SKM-1 (cell line): ENCODE measurements around the gene NIP7.
A peak's percentile ranks its signal among the peaks of the same experiment; 100 is the strongest.
"Not testable (repeated sequence)": the region's sequence is repeated elsewhere in the genome, so short reads cannot be mapped to it uniquely, and the experiment has no call there.

Experiments
- DNase-seq: peaks from one replicate; lab custom pipeline; 2025; ENCODE audit not compliant: unreplicated experiment; lab: John Stamatoyannopoulos, UW

Gene NIP7

GRCh38 chr16:69339289-69340094 lies at the start of gene NIP7, which contains the start of gene COG8:
Gene NIP7 (plus strand): TSS chr16:69339772. CDS start chr16:69339830, 58 bp downstream.
Gene COG8 (minus strand): TSS chr16:69339564. CDS start chr16:69339552, 12 bp downstream.
- peak; percentile 99 for DNase-seq

DNA sequence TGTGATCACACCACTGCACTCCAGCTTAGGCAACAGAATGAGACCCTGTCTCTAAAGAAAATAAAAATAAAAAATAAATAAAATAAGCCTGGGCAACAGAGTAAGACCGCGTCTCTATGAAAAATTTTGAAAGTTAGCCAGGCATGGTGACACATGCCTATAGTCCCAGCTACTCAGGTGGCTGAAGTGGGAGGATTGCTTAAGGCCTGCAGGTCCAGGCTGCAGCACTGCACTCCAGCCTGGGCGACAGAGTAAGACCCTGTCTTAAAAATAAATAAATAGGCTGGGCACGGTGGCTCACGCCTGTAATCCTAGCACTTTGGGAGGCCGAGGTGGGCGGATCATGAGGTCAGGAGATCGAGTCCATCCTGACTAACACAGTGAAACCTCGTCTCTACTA lies 47.9 kb upstream of the NIP7 start:
- DNase-seq, result not testable (repeated sequence)

DNA sequence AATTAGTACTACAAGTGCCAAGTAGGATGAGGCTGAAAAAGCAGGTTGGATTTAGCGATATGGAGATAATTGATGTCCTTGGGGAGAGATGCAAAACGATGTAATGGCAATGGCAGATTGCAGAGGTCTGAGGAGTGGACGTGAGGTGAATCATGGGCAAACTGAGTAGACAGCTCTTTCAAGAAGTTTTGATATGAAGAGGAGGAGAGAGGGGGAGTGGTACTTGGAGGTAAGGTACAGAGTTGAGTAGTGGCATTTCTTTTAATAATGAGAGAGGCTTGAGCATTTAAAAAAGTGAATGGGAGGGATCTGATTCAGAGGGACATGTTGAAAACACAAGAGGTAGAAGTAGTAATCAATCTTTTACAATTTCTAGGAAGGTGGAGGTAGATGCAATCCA lies 46.2 kb upstream of the NIP7 start:
- no peak for DNase-seq

- DNase-seq, result no peak
These were observed 45.5 kb upstream of the NIP7 start for GRCh38 chr16:69294051-69294450.

DNA sequence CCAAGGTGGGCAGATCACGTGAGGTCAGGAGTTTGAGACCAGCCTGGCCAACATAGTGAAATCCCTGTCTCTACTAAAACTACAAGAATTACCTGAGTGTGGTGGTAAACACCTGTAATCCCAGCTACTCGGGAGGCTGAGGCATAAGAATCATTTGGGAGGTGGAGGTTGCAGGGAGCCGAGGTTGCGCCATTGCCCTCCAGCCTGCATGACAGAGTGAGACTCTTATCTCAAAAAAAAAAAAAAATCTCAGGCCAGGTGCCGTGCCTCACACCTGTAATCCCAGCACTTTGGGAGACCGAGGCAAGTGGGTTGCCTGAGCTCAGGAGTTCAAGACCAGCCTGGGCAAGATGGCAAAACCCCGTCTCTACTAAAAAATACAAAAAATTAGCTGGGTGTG lies 42.8 kb upstream of the NIP7 start:
- not testable (repeated sequence) for DNase-seq

- no peak for DNase-seq
These were observed 41.3 kb upstream of the NIP7 start for GRCh38 chr16:69298261-69298660.

- DNase-seq, result no peak
These were observed 38.4 kb upstream of the NIP7 start for GRCh38 chr16:69301187-69301586.

DNA sequence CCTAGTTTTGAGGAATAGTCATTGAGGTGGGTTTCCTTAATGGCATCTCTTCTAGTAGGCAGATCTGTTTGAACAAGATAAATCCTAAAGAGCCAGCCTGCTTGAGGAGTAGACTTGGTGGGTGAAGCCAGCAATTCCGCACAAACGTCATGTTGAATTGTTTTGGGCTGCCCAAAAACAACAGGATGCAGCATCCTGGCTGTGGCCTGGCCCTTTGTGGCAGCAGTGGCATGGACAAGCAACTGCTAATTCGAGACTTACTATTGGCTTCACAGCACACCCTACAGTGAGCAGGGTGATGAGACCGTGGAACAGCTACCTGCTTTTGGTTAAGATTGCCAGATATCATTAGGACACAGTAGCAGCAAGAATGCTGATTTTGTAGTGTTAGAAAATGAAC lies 37.7 kb upstream of the NIP7 start:
- DNase-seq, result no peak

DNA sequence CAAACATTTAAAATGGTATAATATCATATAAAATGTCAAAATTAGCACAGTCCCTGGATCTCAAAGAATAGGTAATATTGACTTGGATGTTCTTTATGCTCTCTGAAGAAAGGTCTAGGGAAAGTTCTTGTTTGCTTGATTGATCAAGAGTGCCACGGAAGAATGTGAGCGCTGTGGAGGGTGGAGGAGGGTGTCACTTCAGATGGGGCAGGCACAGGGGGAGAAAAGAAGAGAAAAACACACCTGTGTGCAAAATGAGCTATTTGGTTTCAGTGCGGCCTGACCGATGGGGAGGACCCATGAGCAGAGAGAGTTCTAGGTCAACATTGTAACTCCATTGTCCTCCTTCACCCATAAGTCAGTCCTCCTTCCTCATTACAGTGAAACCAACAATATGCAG lies 37.3 kb upstream of the NIP7 start:
- DNase-seq, result no peak

- DNase-seq, result no peak
These were observed 33.5 kb upstream of the NIP7 start for GRCh38 chr16:69306031-69306430.

- DNase-seq, result no peak
These were observed 32.5 kb upstream of the NIP7 start for GRCh38 chr16:69307091-69307490.

- DNase-seq, result no peak
These were observed 31.7 kb upstream of the NIP7 start for GRCh38 chr16:69307856-69308255.

GRCh38 chr16:69309316-69309715 lies 30.3 kb upstream of the NIP7 start:
- no peak for DNase-seq

- peak; percentile 82 for DNase-seq
These were observed 28.7 kb upstream of the NIP7 start, which contains the start of gene VPS4A for GRCh38 chr16:69310653-69311532. Gene VPS4A (plus strand): TSS chr16:69311350. CDS start chr16:69311512, 162 bp downstream.

DNA sequence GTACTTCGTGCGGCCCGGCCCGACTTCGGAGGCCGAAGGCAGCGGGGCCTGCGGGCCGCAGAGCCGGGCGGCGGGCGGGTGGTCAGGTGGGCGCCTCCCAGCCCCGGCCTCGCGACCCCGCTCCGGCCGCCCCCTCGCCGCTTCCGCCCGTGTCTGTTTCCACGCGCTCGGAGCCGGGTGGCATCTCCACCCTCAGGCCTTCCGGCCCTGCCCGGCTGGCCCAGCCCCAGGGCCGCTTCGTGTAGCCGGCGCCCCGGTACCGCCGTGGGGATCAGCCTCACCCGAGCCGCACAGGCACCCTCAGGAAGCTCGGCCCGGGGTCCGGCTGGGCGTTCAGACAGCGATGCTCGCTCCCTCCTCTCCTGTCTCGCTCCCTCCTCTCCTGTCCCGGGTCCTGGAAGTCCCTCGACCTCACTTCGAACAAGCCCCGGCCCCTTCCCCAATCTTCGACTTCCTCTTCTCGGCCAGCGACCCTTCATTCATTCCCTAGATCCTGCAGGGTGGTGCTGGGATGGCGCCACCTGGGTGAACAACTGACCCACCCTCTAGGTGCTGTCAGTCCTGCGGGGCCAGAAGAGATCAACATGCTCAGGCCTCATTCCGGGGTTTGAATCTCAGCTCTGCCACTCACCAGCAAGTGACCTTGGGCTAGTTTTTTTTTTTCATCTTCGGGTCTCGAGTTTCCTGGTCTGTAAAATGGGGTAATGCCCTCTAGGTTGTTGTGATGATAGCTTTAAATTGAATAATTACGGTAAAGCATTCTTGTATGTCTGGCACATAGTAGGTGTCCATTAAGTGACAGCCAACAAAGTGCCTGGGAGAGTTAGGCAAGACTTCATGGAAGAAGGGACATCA lies 27.8 kb upstream of the NIP7 start:
- no peak for DNase-seq

DNA sequence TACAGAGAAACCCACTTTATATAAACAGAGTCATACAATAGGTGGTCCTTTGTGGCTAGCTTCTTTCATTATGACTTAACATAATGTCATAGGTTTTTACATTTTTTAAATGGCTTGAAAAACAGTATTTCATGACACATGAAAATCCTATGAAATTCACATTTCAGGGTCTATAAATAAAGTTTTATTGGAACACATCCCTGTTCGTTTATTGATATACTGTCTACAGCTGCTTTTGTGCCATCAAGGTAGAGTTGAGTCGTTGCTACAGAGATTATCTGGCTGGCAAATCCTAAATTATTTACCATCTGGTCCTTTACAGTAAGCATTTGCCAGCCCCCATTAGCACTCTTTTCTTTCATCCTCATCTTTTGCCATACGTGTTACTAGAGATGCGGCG lies 26.1 kb upstream of the NIP7 start:
- DNase-seq, result no peak

DNA sequence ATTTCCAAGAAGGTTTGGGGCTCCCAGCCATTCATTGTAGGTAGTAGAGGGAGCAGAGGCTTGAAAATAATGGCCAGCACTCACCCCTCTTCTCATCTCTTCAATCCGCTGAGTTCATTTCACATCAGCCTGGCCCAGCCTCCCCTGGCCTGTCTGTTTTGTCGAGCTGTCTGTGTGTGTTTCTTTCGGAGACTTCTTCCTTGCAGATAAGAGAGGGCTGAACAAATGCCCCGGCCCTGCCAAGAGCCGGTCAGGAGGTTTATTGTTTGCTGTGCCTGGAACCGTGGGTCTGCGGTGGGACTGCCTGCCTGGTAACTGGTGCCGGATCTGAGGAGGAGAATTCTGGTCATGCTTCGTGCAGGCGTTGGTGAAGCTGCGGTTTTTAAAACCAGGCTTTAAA lies 25.0 kb upstream of the NIP7 start:
- no peak for DNase-seq

DNA sequence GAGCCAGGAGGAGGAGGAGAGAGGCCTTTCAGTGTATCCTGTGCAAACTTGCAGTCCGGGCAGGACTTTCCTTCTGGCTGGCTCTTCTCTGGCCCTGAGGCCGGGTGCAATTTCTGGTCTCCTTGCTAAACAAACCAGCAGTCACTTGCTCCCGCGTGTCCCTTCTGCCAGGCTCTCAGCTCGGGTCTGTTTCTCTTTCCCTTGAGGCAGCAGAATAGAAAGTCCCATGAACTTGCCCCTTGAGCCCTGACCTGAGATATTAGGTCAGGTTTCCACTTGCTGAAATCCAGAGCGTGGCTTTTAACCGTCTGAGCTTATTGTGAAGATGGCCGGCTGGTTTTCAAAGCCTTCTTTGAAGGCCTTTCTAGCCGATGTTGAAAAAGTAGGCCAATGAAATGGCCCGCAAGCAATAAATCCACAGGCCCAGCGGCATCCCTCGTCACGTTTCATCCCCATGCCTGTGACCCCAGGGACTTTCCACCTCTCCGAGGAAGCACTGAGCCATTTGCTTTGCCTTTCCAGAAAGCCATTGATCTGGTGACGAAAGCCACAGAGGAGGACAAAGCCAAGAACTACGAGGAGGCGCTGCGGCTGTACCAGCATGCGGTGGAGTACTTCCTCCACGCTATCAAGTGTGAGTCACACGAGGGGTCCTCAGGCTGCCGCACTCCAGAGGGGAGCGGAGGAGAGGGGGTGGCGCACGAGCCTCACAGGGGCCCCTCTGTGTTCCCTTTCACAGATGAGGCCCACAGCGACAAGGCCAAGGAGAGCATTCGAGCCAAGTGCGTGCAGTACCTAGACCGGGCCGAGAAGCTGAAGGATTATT lies 23.9 kb upstream of the NIP7 start:
- DNase-seq, result no peak

- DNase-seq, result no peak
These were observed 23.0 kb upstream of the NIP7 start for GRCh38 chr16:69316595-69317034.
